IPS DF 6.9 (cell line): Measurements from ENCODE around the gene BRINP1.

Experiments
- DNase-seq: peaks from one replicate; pipeline ENCODE4 v3.0.0-alpha.2; 2013; ENCODE audit warnings: low read depth, low spot score
- H3K27ac ChIP-seq: one replicate; pipeline ENCODE4 v1.5.1; 2013; ENCODE audit warnings: low read length, control low read depth
- H3K27me3 ChIP-seq: 2 replicates; pipeline ENCODE4 v1.6.1; 2013; ENCODE audit warnings: mild to moderate bottlenecking, low read length; ENCODE audit not compliant: control insufficient read depth, insufficient read depth
- H3K36me3 ChIP-seq: 2 replicates; pipeline ENCODE4 v1.6.1; 2013; ENCODE audit warnings: low read length; ENCODE audit not compliant: control insufficient read depth, insufficient read depth
- H3K4me1 ChIP-seq: 2 replicates; pipeline ENCODE4 v1.6.1; 2013; ENCODE audit warnings: low read length; ENCODE audit not compliant: control insufficient read depth, insufficient read depth
- H3K4me3 ChIP-seq: 2 replicates; pipeline ENCODE4 v1.5.1; 2013; ENCODE audit warnings: mild to moderate bottlenecking, low read length
- H3K9me3 ChIP-seq: 2 replicates; pipeline ENCODE4 v1.6.1; 2013; ENCODE audit warnings: low read length, inconsistent platforms; ENCODE audit not compliant: control insufficient read depth, insufficient read depth
- WGBS: extraction: QIAGEN DNeasy Blood & Tissue Kit; methylation state at CpG from one replicate; pipeline ENCODE4 v1.1.7; 2013; ENCODE audit warnings: mixed read lengths, missing lambda C conversion rate; ENCODE audit not compliant: insufficient read length, insufficient coverage; 5-methylcytosine and 5-hydroxymethylcytosine counted together

The BRINP1 gene

GRCh38 chr9:119278171-119278570, 91.1 kb downstream of the BRINP1 start:
- no peak for DNase-seq

DNA sequence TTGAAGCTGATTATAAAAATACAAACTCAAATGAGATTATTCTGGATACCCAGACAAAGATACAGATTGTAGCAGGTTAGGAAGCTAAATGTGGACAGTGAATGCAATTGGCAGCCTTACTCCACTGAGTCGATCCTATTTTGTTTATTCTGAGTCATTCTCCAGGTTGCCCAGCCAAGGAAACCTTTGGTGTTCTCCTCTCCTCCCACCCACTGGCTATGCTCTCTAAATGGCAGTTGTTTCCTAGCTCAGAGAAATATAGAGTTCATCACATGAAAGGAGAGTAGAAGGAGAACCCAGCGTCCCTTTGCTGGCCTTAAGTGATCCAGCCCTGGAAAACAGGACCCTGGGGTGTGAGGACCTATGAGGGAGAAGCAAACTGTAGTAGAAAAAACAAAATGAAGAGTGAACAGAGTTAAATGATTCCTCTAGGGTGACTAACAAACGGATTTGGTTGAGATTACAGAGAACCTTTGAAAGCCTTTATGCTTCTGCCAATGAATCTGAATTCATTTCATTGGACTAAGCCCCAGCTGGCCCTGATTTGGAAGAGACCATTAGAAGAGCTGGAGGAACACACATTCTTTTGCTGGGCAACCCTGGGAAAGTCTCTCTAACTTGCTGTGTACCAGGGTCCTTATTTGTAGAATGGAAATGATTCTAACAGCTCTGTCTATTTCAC, 95.1 kb downstream of the BRINP1 start:
- Histone ChIP-seq H3K4me1 (no peaks in the 10 kb centered on the region), H3K4me3 (no peak overlapping the region), H3K36me3 (no peaks in the 10 kb centered on the region), H3K9me3 (no peaks in the 10 kb centered on the region), H3K27ac (no peak overlapping the region), H3K27me3 (no peaks in the 10 kb centered on the region)
- DNase-seq, result no peak
- WGBS, result no CpG with 5 or more reads among the region's 3 CpGs

More at GRCh38 chr9:119278171-119278570, 91.1 kb downstream of the BRINP1 start:
- H3K4me1 ChIP-seq, result 0 out of 2 replicates have a peak, but pooled peaks cover 2% of the 10 kb centered on the region
- H3K9me3 ChIP-seq, result no peaks in the 10 kb centered on the region
- no peaks in the 10 kb centered on the region for H3K36me3 ChIP-seq
- no peak overlapping the region for H3K4me3 ChIP-seq
- H3K27me3 ChIP-seq, result no peaks in the 10 kb centered on the region
- WGBS, result no CpG with 5 or more reads among the region's 4 CpGs
- no peak overlapping the region for H3K27ac ChIP-seq

DNA sequence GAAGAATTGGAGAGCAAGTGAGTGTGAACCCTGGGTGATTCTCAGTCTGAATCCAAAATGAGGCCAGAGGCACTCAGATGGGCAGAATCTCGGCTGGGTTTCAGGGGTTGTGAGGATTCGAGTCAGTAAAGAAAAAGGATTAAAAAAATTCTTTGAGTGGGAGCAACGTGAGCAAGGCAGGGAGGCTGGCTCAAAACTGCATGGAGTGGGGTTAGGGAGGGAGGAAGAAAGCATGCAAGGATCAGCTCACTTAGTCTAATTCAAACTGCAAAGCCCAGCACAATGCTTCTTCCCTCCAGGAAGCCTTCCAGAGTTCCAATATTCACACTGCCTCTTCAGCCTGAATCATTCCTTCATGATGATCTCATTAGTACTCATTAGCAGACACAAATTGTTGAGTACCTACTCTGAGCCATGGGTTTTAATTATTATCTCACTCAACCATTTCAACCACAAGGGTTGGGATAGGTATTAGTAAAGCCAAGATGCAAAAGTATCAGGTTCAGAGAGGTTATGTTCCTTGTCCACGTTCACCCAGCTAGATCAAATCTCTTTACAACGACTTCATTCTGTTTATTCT, 95.8 kb downstream of the BRINP1 start:
- H3K9me3 ChIP-seq, result no peaks in the 10 kb centered on the region
- no peaks in the 10 kb centered on the region for H3K36me3 ChIP-seq
- no peaks in the 10 kb centered on the region for H3K27me3 ChIP-seq
- no CpG with 5 or more reads among the region's 5 CpGs for WGBS
- no peak overlapping the region for H3K4me3 ChIP-seq
- no peak for DNase-seq
- H3K27ac ChIP-seq, result no peak overlapping the region
- H3K4me1 ChIP-seq, result no peaks in the 10 kb centered on the region

DNA sequence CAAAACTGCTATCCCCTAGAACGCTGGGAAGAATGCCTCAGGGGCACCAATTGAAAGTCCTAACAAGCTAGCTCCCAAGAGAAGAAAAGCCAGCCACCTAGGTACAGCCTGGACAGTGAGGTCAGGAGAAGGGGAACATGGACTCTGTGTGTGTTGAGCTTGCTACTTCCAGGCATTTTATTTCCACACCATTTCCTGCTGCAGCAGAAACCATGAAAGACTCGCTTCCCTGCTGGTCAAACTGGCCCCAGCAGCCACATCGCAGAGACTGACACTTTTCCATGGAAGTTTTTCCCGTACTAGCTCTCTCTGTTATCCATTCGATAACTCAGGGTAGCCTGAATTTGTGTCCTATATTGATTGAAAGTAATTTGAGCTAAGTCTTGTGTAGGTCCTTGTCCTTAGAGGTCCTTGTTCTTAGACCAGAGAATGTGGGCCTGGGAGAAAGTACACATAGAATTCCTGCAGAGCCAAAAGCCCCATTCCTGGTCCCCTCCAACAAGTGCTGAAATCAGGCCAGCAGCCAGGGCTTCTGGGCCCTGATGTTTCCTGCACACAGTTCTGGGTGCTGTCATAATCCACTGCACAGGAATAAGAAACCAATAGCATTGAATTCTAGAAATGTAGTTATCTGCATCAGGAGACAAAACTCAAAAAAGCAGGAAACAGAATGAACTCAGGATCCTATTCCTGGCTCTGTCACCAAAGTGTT, 96.6 kb downstream of the BRINP1 start:
- no peak for DNase-seq
- no peak overlapping the region for H3K4me3 ChIP-seq
- H3K27ac ChIP-seq, result no peak overlapping the region
- no CpG with 5 or more reads among the region's 5 CpGs for WGBS
- H3K36me3 ChIP-seq, result no peaks in the 10 kb centered on the region
- H3K27me3 ChIP-seq, result no peaks in the 10 kb centered on the region
- no peaks in the 10 kb centered on the region for H3K4me1 ChIP-seq
- H3K9me3 ChIP-seq, result no peaks in the 10 kb centered on the region

DNA sequence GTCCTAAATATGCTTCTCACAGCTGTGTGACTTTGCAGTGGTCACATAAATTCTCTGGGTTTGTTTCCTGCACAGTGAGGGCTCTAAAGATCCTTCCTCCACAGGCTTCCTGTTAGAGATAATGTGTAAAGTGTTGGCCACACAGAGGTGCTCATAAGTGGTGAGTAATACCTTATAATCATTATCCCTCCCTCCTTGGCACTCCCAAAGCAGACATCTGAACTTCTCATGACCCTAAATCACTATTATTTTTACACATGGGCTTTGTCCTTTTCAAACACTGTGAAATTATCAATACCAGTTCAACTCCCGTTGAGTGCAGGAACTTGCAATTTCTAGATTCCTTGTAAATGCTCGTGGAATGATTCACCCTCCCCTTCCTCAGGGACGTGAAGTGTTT, 100.2 kb downstream of the BRINP1 start:
- Histone ChIP-seq H3K36me3 (no peaks in the 10 kb centered on the region), H3K4me3 (no peak overlapping the region), H3K9me3 (no peaks in the 10 kb centered on the region), H3K27ac (no peak overlapping the region), H3K4me1 (no peaks in the 10 kb centered on the region), H3K27me3 (no peaks in the 10 kb centered on the region)
- DNase-seq, result no peak
- no CpG with 5 or more reads among the region's 3 CpGs for WGBS

DNA sequence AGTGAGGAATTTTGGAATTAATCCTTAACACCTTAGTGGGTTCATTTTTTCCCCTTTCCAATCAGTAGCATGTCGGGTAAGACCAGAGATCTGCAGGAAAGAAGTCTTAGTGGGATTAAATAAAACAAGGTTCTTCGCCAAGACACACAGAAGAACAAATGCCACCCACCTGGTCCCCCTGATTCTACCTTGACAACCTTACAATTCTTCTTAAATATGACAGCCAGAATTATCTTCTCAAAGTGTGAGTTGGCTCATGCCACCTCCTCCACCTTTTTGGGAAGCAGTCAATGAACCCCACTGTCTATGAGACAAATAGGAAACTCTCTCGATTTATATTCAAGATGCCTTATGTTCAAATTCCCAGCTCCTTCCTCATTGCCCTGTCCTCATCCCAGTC, 105.1 kb downstream of the BRINP1 start:
- Histone ChIP-seq H3K36me3 (no peaks in the 10 kb centered on the region), H3K4me3 (no peak overlapping the region), H3K27me3 (no peaks in the 10 kb centered on the region), H3K4me1 (no peaks in the 10 kb centered on the region), H3K9me3 (no peaks in the 10 kb centered on the region), H3K27ac (no peak overlapping the region)
- no peak for DNase-seq
- no CpG with 5 or more reads among the region's 3 CpGs for WGBS

GRCh38 chr9:119257592-119257991, 111.6 kb downstream of the BRINP1 start:
- Histone ChIP-seq H3K9me3 (no peaks in the 10 kb centered on the region), H3K4me3 (no peak overlapping the region), H3K4me1 (no peaks in the 10 kb centered on the region), H3K36me3 (no peaks in the 10 kb centered on the region), H3K27ac (no peak overlapping the region), H3K27me3 (no peaks in the 10 kb centered on the region; the same call in 1 of the 2 replicates)
- WGBS, result no CpG with 5 or more reads among the region's 4 CpGs
- DNase-seq, result no peak

- no peaks in the 10 kb centered on the region; the same call in 1 of the 2 replicates for H3K27me3 ChIP-seq
- H3K4me1 ChIP-seq, result no peaks in the 10 kb centered on the region
- no peaks in the 10 kb centered on the region for H3K9me3 ChIP-seq
- DNase-seq, result no peak
- H3K27ac ChIP-seq, result no peak overlapping the region
- no CpG with 5 or more reads among the region's 3 CpGs for WGBS
- H3K4me3 ChIP-seq, result no peak overlapping the region
- H3K36me3 ChIP-seq, result no peaks in the 10 kb centered on the region
Observed at GRCh38 chr9:119255116-119255515, 114.1 kb downstream of the BRINP1 start.

DNA sequence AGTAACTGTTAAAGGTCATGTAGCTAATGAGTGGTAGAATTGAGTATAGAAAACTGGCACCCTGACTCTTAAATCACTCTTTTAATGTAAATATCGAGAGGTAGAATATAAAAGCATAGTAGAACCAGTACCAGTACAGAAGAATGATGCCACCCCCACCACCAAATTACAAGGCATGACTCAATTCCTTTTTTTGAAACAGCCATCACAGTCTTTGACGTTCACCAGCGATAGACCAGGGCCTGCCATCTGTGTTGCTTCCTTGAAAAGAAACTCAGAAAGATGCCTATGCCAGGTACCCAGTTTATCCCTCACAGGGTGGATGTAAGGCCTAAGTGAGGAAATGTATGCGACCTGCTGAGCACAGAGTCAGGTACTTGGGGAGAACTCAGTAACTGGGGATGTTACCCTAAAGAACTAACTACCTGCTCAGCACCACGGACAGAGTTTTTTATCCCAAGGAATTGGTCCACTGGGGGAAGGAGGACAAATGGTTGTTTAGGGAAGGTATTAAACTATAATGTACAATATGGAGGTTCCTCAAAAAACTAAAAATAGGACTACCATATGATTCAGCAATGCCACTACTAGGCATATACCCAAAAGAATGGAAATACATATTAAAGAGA, 116.5 kb downstream of the BRINP1 start:
- H3K36me3 ChIP-seq, result no peaks in the 10 kb centered on the region
- no peaks in the 10 kb centered on the region for H3K4me1 ChIP-seq
- H3K27ac ChIP-seq, result no peak overlapping the region
- no CpG with 5 or more reads among the region's 5 CpGs for WGBS
- H3K4me3 ChIP-seq, result no peak overlapping the region
- no peaks in the 10 kb centered on the region; the same call in 1 of the 2 replicates for H3K27me3 ChIP-seq
- H3K9me3 ChIP-seq, result no peaks in the 10 kb centered on the region
- DNase-seq, result peak; percentile 20

DNA sequence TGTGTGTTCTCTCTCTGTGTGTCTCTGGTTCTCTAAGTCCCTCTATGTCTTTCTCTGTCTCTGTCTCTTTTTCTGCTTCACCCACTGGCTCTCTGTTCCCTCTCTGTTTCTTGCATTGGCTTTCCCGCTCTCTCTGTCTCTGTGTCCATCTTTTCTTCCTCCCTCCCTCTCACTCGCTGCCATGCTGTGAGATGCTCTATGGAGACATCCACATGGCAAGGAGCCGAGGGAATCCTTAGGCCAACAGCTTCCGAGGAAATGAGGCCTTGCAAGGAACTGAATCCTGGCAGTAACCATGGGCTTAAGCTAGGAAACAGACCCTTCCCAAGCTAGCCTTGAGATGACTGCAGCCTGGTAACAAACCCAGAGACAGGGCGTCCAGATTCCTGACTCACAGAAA, 117.3 kb downstream of the BRINP1 start:
- Histone ChIP-seq H3K4me3 (no peak overlapping the region), H3K4me1 (no peaks in the 10 kb centered on the region), H3K27me3 (no peaks in the 10 kb centered on the region; the same call in 1 of the 2 replicates), H3K27ac (no peak overlapping the region), H3K9me3 (no peaks in the 10 kb centered on the region), H3K36me3 (no peaks in the 10 kb centered on the region)
- DNase-seq, result no peak
- WGBS, result no CpG with 5 or more reads among the region's 5 CpGs
